GM21529 (cell line): ENCODE data around the gene WNT6.

Experiments
- ATAC-seq: cut with Tn5 transposase; IDR thresholded peaks from one replicate; pipeline ENCODE4 v1.9.1; 2021; ENCODE audit not compliant: unreplicated experiment

The WNT6 gene

DNA sequence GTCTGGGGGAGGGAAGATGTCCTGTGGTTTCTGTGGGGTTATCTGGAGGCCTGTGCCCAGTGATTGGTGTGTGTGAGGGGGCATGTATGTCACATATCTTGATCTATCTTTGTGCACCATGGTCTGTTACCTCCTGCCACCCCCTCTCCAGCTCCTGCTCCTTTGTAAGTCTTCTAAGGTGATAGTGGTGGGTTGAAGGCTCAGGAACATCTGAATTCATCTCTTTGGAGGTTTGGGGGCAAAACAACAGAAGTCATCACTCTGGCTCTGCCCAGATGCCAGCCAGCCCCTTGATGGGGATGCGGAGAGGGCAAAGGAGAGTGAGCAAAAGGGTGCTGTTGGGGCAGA lies 2.7 kb upstream of the WNT6 start:
- no peak for ATAC-seq

DNA sequence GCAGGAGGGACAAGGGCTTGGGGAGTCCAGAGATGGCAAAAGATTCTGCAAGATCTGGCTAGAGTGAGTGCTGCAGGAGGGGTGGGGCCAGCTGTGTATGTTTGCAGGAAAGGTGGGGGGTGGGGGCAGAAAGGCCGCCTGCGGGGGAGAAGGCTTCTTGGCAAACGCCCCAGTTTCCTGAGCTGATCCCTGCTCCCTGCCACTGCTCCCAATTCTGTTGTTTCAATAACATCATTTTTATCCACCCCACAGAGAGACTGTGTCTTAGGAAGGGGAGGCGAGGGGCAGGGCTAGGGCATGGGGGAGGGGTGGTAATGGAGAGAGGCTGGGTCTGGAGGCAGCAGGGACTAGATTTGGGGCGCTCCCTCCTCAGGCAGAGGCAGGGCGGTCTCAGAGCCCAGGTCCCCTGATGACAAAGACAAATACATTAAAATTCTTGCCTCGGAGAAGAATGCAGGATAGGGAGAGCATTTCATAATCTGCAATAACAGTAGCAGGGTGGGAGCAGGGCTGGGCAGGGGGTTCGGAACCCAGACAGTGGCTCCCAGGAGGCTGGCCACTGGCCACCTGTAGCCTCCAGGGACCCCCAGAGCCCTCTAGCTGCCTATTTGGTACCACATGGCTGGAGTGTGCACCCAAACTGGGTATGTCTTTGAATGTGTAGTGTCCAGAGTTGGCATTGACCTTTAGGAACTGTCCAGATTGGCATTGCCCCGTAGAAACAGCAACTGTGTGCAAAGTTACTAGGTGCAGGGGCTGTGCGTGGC lies 2.1 kb upstream of the WNT6 start:
- no peak for ATAC-seq

DNA sequence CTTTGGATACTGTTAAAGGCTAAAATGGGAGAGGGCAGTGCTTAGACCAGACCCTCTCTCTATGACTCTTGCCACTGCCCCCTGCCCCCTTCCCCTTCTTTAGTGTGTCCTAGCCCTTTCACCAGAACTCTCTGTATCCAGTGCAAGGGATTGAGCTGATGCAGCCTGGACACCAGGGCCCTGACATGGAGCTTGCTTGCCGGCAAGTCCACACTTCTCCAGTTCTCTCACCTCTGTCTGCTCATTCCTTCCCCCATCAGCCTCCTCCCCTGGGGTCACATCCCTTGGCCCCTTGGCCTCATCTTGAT lies 1.5 kb upstream of the WNT6 start:
- no peak for ATAC-seq

DNA sequence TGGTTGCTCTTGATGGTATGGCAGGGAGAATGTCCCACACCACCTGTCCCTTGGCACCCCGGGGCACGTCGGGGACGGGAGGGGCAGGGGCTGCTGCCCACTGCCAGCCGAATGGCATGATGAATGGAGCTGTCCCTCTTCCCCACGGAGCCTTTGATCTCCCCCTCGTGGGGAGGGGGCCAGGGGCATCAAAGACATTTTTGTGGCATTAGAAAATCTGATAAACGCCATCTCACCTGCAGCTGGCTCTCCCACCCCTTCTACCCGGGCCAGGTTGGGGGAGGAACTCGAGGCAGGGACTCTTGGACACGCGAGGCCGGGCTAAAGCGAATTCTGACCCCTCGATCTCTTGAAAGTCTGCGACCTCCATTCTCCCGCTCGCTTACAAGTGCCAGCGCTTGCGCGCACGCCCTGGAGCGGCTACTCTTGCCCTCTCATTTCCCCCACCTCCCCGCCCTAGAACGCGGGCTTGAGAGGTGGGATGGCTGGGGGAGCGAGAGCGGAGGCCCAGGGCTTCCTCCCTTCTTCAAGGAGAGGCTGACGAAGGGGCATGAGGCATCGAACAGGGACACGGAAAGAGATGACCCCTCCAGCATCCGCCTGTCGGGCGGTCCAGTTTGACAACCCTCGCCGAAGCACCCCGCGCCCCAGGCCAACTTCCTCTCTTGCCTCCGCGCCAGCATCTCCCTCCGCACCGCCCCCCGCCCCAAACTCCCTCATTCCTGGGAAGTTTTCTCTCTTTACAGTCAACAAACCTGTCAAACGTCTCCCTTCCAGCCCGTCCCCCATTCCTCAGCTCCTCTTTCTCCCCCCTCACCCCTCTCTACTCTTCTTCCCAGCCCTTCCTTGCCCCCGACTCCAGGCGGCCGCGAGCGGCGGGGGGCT lies 692 bp upstream of the WNT6 start:
- ATAC-seq = no peak

DNA sequence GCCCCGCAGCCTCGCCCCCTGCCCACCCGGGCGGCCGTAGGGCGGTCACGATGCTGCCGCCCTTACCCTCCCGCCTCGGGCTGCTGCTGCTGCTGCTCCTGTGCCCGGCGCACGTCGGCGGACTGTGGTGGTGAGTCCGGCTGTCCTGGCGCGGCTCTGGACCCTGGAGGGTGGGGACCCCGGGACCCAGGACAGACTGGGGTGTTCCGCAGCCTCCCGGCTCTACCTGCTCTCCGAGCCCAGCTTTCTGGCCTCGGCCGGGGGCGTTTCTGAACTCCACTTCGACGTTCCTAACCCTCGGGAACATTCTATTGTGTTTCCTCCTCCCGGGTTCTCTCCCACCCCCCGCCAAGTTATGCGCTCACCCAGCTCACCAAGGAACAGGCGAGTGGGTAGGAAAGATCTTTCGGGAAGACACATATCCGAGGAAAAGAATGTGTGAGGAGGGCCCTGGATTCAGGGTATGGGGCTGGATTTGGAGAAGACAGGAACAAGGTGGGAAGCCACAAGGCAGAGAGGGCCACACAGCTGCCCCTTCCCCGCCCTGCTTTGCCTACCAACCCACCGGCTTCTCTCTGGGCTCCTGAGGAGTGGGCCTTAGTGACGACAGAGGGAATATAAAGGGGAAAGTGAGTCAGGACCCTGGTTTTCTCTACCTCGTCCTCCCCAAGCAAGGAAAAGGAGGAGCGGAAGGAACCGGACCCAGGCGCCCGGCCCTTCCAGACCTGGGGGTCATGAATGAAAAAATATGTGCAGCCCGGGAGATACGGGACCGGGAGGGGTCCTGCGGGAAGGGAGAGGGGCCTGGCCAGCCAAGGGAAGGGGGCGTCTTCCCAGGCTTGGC lies 605 bp downstream of the WNT6 start:
- ATAC-seq = no peak

DNA sequence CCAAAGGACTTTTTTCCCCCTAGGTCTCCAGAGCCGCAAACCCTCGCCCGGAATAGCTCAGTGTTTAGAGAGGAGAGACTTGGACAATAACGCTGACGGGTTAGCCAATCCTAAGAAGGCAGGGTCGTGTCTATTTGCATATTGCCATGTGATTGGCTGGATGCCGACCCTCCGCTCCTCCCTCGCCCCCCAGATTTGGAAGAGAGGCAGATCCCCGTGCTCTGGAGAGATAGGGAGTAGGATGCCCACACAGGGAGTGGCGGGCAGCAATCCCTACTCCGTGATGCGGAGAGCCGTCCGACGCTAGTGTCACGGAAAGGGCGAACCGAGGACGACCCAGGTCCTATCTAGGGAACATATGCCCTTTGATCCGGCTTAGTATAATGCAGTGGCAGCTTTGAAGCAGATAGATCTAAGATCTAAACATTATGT lies 1.4 kb downstream of the WNT6 start:
- ATAC-seq = no peak

DNA sequence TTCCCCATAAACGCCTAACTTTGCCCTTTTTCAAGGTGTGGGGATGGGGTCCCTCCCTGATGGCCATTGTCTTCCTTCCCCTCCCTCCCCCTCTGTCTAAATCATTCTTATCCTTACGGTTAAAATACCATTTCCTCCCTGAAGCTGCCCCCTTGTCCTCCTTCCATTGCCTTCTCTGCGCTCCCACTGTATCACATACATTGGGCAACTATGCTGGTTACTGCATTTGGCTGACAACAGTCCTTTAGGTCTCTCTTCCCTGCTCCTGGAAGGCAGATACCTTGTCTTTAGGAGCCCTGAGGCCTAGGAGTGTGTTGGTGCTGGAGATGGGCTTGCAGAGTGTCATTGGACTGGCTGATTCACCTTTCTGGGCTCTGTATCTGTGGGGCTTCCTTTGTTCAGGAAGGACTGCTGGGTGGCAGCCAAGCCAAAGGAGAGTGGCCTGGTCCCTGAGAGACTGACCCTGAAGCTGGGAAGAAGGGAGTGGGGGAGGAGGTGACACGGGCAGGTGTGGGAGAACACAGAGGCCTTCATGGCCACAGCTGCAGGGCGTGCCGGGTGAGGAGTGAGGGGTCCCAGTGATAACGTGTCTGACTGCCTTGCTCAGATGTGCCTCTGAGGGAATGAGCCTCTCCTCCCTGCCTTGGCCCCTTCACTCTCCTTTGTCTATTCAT lies 2.2 kb downstream of the WNT6 start:
- ATAC-seq = no peak

DNA sequence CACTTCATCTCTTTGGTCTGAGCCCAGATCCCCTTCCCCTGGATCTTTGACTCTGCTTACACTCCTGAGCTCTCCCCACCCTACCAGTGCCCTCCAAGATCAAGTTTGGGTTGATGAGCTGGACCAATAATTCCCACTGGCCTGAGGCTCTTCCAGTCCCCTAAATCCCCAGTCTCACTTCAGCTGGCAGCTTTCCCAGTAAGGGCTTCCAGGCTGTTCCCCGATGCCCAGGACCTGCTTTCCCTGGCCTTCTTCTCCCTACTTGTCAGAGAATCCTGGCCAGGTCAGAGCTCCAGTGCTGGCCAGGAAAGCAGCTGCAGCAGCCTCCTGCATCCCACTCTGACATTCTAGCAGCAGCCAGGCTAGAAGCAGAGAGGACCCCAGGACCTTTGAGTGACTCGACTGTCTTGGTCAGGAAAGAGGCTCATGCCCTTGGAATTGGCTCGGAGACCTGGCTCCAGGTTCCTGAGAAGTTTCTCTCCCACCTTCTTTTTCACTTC lies 3.5 kb downstream of the WNT6 start:
- ATAC-seq = no peak

DNA sequence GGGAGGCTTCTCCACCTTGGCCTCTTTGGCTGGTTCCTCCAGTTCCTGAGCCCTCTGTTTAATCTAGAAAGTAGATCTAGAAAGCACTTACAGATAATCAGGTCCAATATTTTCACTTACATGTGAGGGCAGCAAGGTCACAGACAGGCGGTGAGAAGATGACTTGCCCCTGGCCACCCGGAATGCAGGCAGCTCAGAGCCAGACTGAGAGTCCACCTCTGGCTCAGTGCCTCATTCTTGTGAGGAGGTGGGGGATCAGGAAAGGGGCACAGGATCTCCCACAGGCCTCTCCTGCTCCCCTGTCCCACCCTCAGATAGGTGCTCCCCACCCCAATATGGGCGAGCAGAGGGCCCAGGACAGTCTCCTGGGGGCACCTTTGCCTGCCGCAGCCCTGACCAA lies 5.8 kb downstream of the WNT6 start:
- ATAC-seq = no peak

DNA sequence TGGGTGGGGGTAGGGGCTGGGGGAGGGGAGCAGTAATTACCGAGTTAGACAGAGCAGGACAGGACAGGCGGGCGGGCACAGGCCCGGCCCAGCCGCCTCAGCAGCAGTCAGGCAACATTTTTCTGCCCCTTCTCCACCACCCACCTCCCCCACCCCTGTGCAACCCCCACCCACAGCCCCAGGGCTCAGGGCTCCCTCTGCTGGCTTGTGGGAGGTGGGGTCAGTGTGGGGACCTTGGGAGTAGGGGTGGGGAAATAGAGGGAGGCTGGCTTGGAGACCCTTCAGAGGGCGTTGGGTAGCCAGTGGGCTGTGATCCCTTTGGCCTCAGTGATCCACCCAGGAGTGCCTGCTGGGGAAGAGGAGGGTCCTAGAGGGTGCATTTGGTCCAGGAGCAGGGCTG lies 6.4 kb downstream of the WNT6 start:
- no peak for ATAC-seq

DNA sequence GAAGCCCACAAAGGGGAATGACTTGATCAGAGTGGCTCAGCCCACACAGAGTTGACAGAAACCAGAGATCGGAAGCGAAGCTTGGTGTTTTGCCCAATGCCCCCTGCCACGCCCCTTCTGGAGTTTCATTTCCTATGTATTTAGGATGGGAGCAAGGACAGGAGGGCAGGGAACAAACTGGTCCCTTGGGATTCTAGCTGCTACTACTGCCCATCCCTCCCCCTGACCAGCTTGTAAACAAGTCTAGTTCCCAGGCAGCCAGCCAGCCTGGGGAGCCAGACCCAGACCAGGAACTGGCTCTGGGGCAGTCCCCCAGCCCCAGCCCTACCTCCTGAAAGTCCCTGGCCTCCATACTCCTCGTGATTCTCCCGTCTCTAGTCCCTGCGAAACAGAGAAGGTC lies 8.3 kb downstream of the WNT6 start:
- no peak for ATAC-seq

DNA sequence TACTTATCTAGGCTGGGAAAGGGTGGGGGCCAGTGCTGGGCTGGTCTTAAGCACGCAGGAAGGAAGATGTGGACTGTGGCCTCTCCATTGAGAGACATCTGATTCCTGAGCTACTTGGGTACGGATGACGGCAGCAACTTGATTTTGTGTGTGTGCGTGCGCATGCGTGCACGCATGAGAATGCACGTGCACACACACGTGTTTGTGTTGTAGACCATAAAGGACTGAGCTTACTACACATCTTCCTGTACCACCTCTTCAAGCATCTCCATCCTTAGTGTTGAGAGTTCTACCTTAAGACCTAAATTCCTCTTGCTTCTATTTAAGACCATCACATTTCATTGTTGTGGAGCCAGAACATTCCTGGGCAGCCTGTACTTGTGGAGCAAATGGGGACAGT lies 9.5 kb downstream of the WNT6 start:
- no peak for ATAC-seq

DNA sequence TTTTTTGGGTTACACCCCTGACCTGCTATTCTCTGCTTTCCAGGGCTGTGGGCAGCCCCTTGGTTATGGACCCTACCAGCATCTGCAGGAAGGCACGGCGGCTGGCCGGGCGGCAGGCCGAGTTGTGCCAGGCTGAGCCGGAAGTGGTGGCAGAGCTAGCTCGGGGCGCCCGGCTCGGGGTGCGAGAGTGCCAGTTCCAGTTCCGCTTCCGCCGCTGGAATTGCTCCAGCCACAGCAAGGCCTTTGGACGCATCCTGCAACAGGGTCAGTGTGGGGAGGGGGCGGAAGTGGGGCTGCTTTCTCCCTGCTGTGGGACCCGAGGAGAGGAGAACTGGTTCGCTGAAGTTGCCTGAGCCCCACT lies 11.4 kb downstream of the WNT6 start:
- ATAC-seq = no peak

DNA sequence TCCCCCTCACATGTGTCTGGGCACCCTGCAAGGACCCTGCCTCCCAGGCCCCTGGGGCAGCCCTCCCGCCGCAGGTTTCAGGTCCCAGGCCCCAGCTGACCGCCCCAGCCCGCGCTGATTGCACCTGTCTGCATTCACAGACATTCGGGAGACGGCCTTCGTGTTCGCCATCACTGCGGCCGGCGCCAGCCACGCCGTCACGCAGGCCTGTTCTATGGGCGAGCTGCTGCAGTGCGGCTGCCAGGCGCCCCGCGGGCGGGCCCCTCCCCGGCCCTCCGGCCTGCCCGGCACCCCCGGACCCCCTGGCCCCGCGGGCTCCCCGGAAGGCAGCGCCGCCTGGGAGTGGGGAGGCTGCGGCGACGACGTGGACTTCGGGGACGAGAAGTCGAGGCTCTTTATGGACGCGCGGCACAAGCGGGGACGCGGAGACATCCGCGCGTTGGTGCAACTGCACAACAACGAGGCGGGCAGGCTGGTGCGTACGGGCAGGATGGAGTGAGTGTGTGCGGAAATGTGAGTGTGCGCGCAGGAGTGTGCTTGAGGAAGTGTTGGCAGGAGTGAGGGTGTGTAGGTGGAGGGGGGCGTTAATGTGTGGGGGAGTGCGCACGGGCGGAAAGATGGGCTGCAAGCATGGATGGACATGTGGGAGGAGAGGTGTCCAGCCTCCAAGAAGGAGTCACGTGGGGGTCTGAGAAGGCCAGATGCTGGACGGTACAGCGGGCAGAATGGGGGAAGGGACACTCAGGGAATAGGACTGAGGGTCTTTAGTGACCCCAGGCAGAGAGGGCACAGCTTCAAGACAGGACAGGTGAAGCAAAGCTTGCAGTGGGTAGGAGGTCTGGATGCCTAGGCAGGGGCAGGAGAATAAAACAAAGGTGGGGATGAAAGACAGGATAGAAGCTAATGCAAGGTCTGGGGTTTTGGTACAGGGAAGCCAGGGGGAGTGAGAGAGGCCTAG lies 12.0 kb downstream of the WNT6 start:
- ATAC-seq = no peak

DNA sequence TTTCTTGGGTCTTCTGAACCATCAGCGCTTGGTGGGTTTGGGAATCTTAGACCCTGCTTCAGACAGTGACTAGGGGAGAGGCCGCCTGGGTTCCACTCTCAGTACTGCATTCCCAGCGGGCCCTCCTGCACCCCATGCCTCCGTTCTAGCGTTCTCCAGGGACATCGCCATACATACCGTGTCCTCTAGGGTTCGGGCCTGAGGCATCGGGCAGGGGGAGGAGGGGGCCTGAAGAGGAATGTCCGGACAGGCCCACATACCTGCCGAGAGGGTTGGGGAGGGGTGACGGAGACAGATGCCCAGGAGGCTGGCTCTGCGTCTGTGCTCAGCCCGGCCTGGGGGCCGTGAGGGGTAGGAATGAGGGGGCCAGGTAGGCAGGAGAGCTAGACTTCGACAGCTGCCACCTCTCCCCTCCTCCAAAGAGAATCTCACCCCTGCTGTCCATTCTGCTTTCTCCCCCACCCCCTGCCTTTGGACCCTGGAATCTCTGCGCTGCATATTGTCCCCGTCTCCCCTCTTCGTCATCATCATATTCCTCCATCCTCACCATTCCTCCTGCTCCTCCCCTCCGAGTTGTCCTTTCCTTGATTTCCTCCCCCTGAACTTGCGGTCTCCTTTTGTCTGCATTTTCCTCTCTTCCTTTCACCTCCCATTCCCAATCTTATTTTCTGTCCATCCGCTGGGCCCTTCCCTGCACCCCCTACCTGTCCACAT lies 13.2 kb downstream of the WNT6 start:
- ATAC-seq = no peak

DNA sequence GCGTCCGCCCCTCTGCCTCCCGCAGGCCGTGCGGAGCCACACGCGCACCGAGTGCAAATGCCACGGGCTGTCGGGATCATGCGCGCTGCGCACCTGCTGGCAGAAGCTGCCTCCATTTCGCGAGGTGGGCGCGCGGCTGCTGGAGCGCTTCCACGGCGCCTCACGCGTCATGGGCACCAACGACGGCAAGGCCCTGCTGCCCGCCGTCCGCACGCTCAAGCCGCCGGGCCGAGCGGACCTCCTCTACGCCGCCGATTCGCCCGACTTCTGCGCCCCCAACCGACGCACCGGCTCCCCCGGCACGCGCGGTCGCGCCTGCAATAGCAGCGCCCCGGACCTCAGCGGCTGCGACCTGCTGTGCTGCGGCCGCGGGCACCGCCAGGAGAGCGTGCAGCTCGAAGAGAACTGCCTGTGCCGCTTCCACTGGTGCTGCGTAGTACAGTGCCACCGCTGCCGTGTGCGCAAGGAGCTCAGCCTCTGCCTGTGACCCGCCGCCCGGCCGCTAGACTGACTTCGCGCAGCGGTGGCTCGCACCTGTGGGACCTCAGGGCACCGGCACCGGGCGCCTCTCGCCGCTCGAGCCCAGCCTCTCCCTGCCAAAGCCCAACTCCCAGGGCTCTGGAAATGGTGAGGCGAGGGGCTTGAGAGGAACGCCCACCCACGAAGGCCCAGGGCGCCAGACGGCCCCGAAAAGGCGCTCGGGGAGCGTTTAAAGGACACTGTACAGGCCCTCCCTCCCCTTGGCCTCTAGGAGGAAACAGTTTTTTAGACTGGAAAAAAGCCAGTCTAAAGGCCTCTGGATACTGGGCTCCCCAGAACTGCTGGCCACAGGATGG lies 14.0 kb downstream of the WNT6 start:
- ATAC-seq = no peak

DNA sequence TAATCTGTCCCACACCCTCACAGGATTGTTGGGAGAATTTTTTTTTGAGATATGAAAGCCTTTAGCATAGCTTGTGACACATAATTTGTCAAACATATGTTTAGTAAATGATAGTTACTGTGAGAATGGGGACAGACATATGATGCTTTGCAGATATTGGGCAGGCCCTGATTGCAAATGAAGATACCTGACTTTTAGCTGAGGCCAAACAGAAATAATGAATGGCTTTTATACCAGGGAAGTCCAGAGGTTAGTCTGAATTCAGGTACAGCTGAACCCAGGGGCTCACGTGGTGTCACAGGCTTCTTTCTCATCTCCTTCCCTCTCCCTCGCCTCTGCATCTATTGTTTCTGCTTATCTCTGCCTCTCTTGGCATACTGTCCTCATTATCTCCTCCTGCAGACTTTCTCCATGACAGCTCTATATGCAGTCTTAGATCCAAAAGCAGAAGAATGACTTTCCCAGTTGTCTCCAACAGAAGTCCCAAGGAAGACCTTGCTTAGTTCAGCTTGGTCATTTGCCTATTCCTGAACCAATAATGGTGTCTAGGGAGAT lies 16.2 kb downstream of the WNT6 start:
- no peak for ATAC-seq

DNA sequence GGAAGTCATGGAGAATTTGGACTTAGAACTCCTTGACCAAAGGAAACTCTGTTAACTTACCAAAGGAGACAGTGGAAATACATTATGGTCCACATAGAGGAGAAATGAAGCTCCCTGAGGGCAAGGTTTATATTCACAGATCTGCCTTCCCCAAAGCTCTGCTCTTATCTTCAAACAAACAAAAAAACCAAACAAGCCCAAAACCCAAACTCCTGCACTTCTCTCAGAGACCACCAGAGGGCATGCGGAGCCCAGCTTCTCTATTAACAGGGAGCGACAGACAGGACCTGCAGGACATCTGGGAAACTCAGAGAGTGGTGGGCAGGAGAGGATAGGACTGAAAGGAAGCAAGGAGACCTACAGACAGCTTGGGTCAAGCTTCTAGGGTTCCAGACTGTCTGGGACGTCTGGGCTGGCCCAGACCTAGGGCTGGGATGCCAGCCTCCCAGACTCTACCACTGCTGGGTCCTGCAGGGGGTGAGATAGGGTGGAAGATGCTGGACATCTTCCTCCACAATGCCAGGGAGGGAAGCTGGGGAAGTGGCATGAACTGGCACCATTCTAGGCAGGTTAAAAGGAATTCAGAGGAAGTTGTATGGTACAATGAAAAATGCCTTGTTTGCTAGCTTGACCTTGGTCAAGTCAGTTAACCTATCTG lies 17.1 kb downstream of the WNT6 start:
- ATAC-seq = no peak
